HG03103 (cell line): ENCODE results near the gene MED14.

ENCODE experiments used
- ATAC-seq: cut with Tn5 transposase; IDR thresholded peaks from one replicate; pipeline ENCODE4 v1.9.1; 2021; ENCODE audit warnings: low read depth; ENCODE audit not compliant: unreplicated experiment

Gene MED14

GRCh38 chrX:40617566-40617965 is 117.8 kb downstream of the MED14 start:
- no peak for ATAC-seq

GRCh38 chrX:40615976-40616375 is 119.4 kb downstream of the MED14 start:
- ATAC-seq: no peak

- ATAC-seq: no peak
These were observed 122.8 kb downstream of the MED14 start for GRCh38 chrX:40612511-40612910.

DNA sequence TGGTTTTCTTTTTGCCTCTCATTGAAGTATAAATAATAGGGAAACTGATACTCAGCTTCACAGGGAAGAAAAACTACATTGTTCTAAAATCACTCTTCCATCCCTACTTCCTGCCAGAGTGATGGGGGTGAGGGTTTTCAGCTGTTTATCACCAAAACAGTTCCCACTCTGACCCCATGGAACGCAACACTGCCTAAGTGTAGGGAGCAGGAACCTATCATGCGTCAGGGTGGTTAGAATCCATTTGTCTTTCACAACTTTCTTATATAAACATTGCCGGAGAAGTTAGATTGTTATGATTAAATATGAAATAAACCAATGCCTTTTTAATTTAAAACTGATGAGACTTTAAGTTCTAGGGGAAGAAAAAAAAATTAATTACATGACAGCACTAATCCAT is 128.0 kb downstream of the MED14 start:
- ATAC-seq: no peak

DNA sequence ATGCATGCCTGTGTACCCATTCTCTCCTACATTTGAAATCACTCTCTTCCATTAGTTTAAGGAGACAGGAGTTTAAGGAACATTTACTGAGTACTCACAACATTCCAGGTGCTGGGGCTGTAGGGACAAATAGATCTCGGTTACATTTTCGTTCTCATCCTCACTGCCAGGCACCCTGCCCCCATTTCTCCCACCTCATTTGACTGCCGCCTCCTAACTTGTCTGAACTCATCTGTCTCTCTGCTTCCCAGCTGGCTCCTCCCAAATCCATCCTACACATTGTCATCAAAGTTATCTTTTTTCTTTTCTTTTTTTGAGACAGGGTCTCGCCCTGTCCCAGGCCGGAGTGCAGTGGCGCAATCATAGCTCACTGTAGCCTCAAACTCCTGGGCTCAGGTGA is 131.9 kb downstream of the MED14 start:
- no peak for ATAC-seq
